Trophoblast cell (in vitro differentiated cells and primary cell): ENCODE results near the gene DAAM2.

Source experiments
- DNase-seq, 2 donors: peaks; one replicate each; pipeline ENCODE4 v3.0.0-alpha.2; 2016
- H2AFZ ChIP-seq: 2 replicates; pipeline ENCODE4 v1.6.1; 2013; ENCODE audit warnings: low read length, moderate library complexity, mild to moderate bottlenecking; ENCODE audit not compliant: insufficient read depth, poor library complexity
- H2AK5ac ChIP-seq: 2 replicates; pipeline ENCODE4 v1.6.1; 2013; ENCODE audit warnings: mild to moderate bottlenecking, low read length
- H2BK120ac ChIP-seq: 2 replicates; pipeline ENCODE4 v1.6.1; 2013; ENCODE audit warnings: low read length, mild to moderate bottlenecking, moderate library complexity; ENCODE audit not compliant: insufficient read depth, poor library complexity
- H2BK12ac ChIP-seq: 2 replicates; pipeline ENCODE4 v1.6.1; 2013; ENCODE audit warnings: mild to moderate bottlenecking, low read length, moderate library complexity
- H2BK5ac ChIP-seq: 2 replicates; pipeline ENCODE4 v1.6.1; 2013; ENCODE audit warnings: low read length, low read depth, moderate library complexity, mild to moderate bottlenecking; ENCODE audit not compliant: poor library complexity
- H3K14ac ChIP-seq: 2 replicates; pipeline ENCODE4 v1.6.1; 2013; ENCODE audit warnings: mild to moderate bottlenecking, low read length
- H3K18ac ChIP-seq: 2 replicates; pipeline ENCODE4 v1.6.1; 2013; ENCODE audit warnings: mild to moderate bottlenecking, low read length
- H3K23ac ChIP-seq: 2 replicates; pipeline ENCODE4 v1.6.1; 2013; ENCODE audit warnings: low read length
- H3K27ac ChIP-seq: 2 replicates; pipeline ENCODE4 v1.5.1; 2013; ENCODE audit warnings: low read depth, mild to moderate bottlenecking, inconsistent platforms, low read length, moderate library complexity
- H3K27me3 ChIP-seq: 2 replicates; pipeline ENCODE4 v1.6.1; 2013; ENCODE audit warnings: inconsistent platforms, mild to moderate bottlenecking, low read length, moderate library complexity; ENCODE audit not compliant: insufficient read depth
- H3K36me3 ChIP-seq, 2 experiments: 1 replicate in 1 of 2; 2 replicates in 1 of 2; pipeline ENCODE4 v1.6.1; 2013; ENCODE audit warnings: low read length in 2 of 2, mild to moderate bottlenecking in 2 of 2, moderate library complexity in 1 of 2; ENCODE audit not compliant: insufficient read depth in 2 of 2, control insufficient read depth in 1 of 2
- H3K4ac ChIP-seq: 2 replicates; pipeline ENCODE4 v1.6.1; 2013; ENCODE audit warnings: low read depth, mild to moderate bottlenecking, low read length, moderate library complexity
- H3K4me1 ChIP-seq, 2 experiments: 1 replicate in 1 of 2; 2 replicates in 1 of 2; pipeline ENCODE4 v1.6.1; 2013; ENCODE audit warnings: low read length in 2 of 2, mild to moderate bottlenecking in 2 of 2, moderate library complexity in 1 of 2; ENCODE audit not compliant: insufficient read depth in 2 of 2, control insufficient read depth in 1 of 2
- H3K4me2 ChIP-seq: 2 replicates; pipeline ENCODE4 v1.6.1; 2013; ENCODE audit warnings: inconsistent platforms, mild to moderate bottlenecking, low read length, moderate library complexity
- H3K4me3 ChIP-seq: 2 replicates; pipeline ENCODE4 v1.5.1; 2013; ENCODE audit warnings: mild to moderate bottlenecking, low read depth, low read length, inconsistent platforms
- H3K79me1 ChIP-seq: one replicate; pipeline ENCODE4 v1.6.1; 2013; ENCODE audit warnings: low read length
- H3K79me2 ChIP-seq: 2 replicates; pipeline ENCODE4 v1.6.1; 2013; ENCODE audit warnings: low read length, mild to moderate bottlenecking; ENCODE audit not compliant: control insufficient read depth, insufficient read depth, poor library complexity
- H3K9ac ChIP-seq: 2 replicates; pipeline ENCODE4 v1.6.1; 2013; ENCODE audit warnings: mild to moderate bottlenecking, low read length
- H3K9me3 ChIP-seq: 2 replicates; pipeline ENCODE4 v1.6.1; 2013; ENCODE audit warnings: low read depth, mild to moderate bottlenecking, control low read depth, inconsistent platforms, low read length; ENCODE audit not compliant: insufficient read depth
- H4K12ac ChIP-seq: 2 replicates; pipeline ENCODE4 v1.6.1; 2013; ENCODE audit warnings: low read depth, mild to moderate bottlenecking, low read length, moderate library complexity
- H4K8ac ChIP-seq: 2 replicates; pipeline ENCODE4 v1.6.1; 2013; ENCODE audit warnings: low read depth, mild to moderate bottlenecking, low read length, moderate library complexity
- H4K91ac ChIP-seq: one replicate; pipeline ENCODE4 v1.6.1; 2013; ENCODE audit warnings: low read depth, mild to moderate bottlenecking, low read length, moderate library complexity
- WGBS: extraction: QIAGEN DNeasy Blood & Tissue Kit; methylation state at CpG from one replicate; pipeline ENCODE4 v1.1.7; 2013; ENCODE audit warnings: missing lambda C conversion rate; ENCODE audit not compliant: insufficient read length, insufficient coverage; ENCODE audit errors: extremely low coverage; 5-methylcytosine and 5-hydroxymethylcytosine counted together

Gene DAAM2

DNA sequence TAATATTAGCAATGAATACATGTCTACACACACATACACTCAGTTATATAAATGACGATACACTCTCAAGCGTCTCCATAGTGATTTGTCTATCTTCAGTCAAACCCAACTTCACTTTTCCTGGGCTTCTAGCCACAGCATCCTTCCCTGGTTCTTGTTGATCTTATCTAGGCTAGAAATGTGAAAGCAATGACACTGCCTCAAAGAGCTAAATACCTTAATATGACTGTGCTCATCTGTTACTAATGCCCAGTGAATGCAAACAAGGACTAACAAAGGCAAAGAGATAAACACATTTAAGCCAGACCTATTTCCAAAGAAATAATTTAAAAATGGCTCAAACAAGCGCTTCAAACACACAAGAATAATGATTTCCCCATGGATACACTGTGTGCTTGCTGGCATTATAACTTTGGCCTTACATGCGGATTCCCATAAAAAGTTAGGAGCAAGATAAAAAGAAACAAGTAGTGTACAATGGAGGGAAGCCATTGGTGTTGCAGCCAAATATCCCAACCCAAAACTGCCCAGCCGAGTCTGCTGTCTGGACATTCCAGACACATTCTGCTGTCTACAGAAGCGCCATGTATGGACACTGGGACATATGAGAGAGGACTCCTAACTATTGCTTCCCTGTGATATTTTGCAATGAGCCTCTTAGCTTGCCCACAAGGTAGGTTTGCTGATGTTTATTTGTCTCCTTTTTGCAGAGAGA, 19.5 kb upstream of the DAAM2 start:
- peaks cover 11% of the 10 kb centered on the region for H3K79me1 ChIP-seq
- no peak overlapping the region for H2AK5ac ChIP-seq
- H3K14ac ChIP-seq, result no peak overlapping the region
- H3K27me3 ChIP-seq, result no peaks in the 10 kb centered on the region
- peak overlapping the region; percentile 60 for H4K91ac ChIP-seq
- H3K4me2 ChIP-seq, result peak overlapping the region; percentile 37
- H3K27ac ChIP-seq, result peak overlapping the region; percentile 84
- H4K8ac ChIP-seq, result no peak overlapping the region
- no peak overlapping the region for H3K4me3 ChIP-seq
- no peak overlapping the region for H2BK12ac ChIP-seq
- H2BK5ac ChIP-seq, result peak overlapping the region; percentile 60
- H3K23ac ChIP-seq, result no peak overlapping the region
- H3K18ac ChIP-seq, result no peak overlapping the region
- H3K9ac ChIP-seq, result no peak overlapping the region
- no peak overlapping the region for H4K12ac ChIP-seq
- H3K9me3 ChIP-seq, result peaks cover 1% of the 10 kb centered on the region
- H2BK120ac ChIP-seq, result peak overlapping the region; percentile 79
- no peak overlapping the region for H2AFZ ChIP-seq
- no CpG with 5 or more reads among the region's 6 CpGs for WGBS
- peak; percentile 51 to 83 for DNase-seq
- H3K36me3 ChIP-seq, result no peaks in the 10 kb centered on the region
- H3K4me1 ChIP-seq, result peaks cover 13 to 25% of the 10 kb centered on the region in 2 experiments
- no peaks in the 10 kb centered on the region for H3K79me2 ChIP-seq
- H3K4ac ChIP-seq, result no peak overlapping the region

DNA sequence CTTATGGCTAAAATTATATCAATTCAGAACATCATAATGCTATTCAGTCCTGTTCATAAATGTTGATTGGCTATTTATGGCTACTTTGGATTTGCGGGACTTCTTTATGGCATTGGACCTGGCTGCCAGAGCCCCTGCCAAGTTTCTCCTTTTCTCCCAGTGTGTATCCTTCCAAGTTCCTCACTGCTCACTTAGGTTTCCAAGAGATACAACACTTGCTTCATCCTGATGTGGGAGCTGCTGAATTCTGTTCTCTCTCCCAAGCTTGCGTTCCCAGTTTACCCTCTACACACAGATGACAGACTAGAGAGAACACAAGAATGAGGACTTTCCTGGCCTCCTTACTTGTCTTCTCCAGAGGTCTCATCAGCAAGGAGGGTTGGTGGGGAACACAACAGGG, 18.4 kb upstream of the DAAM2 start:
- Histone ChIP-seq H2BK12ac (peak overlapping the region; percentile 21), H4K91ac (peak overlapping the region; percentile 60), H3K4me3 (no peak overlapping the region), H3K79me2 (no peaks in the 10 kb centered on the region), H3K4me1 (peaks cover 14 to 27% of the 10 kb centered on the region in 2 experiments), H3K4me2 (no peak overlapping the region), H4K12ac (no peak overlapping the region), H3K18ac (no peak overlapping the region), H3K23ac (no peak overlapping the region), H3K36me3 (no peaks in the 10 kb centered on the region), H3K9me3 (peaks cover 1% of the 10 kb centered on the region), H3K27ac (peak overlapping the region; percentile 14), H3K9ac (no peak overlapping the region), H3K14ac (no peak overlapping the region), H4K8ac (no peak overlapping the region), H2AK5ac (peak overlapping the region; percentile 54), H3K79me1 (peaks cover 11% of the 10 kb centered on the region), H2AFZ (no peak overlapping the region), H3K27me3 (no peaks in the 10 kb centered on the region), H2BK5ac (no peak overlapping the region), H2BK120ac (peak overlapping the region; percentile 49), H3K4ac (no peak overlapping the region)
- no peak for DNase-seq
- no CpG with 5 or more reads among the region's 2 CpGs for WGBS

DNA sequence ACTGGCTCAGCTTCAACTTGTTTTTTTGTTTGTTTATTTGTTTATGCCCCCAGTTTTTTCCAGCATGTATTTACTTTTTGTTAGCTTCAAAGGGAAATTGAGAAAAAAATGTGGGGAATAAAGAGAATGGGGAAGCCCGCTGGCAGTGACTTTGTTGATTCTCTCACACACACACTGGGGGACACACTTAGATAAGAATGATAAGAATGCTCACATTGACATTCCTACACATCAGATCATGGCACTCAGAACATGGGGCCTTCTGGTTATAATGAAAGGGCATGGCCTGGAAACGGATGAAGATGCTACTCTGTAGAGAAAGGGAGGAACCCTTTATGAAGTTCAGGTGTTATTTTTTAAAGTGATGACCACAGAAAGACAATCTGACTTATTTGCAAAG, 15.6 kb upstream of the DAAM2 start:
- WGBS, result no CpG with 5 or more reads among the region's 2 CpGs

DNA sequence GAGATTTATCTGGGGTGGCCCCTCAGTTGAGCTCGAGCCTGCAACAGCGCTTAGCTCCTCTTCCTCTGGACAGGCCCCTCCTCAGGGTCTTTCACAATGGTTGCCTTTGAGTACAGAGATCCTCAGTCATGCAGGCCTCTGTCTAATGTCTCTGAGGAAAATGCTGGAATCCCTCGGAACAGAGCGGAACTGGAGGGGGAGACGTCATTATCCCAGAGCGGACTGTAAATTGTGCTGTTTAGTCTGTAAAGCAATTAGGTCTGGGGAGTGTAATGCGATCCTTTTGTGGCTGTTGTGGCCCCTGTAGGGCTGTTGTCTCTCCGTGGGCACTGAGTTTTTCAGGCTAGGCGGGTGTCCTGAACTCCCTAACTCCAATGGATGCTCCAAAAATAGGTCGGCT, 15.0 kb upstream of the DAAM2 start:
- Histone ChIP-seq H3K4me2 (no peak overlapping the region), H3K18ac (no peak overlapping the region), H2BK120ac (no peak overlapping the region), H4K12ac (no peak overlapping the region), H2AK5ac (no peak overlapping the region), H3K14ac (no peak overlapping the region), H3K9me3 (peaks cover 1% of the 10 kb centered on the region), H2BK5ac (no peak overlapping the region), H3K4me3 (no peak overlapping the region), H4K8ac (no peak overlapping the region), H3K23ac (no peak overlapping the region), H4K91ac (no peak overlapping the region), H2AFZ (no peak overlapping the region), H3K36me3 (no peaks in the 10 kb centered on the region), H3K79me1 (peaks cover 9% of the 10 kb centered on the region), H3K4me1 (peaks cover 14 to 25% of the 10 kb centered on the region in 2 experiments), H3K4ac (no peak overlapping the region), H3K9ac (no peak overlapping the region), H3K27me3 (no peaks in the 10 kb centered on the region), H3K27ac (peak overlapping the region; percentile 24), H2BK12ac (no peak overlapping the region), H3K79me2 (no peaks in the 10 kb centered on the region)
- WGBS, result no CpG with 5 or more reads among the region's 10 CpGs
- DNase-seq, result no peak

More for the DNA sequence above, 15.6 kb upstream of the DAAM2 start:
- Histone ChIP-seq H2AK5ac (no peak overlapping the region), H2AFZ (no peak overlapping the region), H3K36me3 (no peaks in the 10 kb centered on the region), H3K9me3 (peaks cover 1% of the 10 kb centered on the region), H3K9ac (no peak overlapping the region), H2BK120ac (no peak overlapping the region), H3K14ac (no peak overlapping the region), H3K4me2 (no peak overlapping the region), H3K4me1 (peaks cover 14 to 27% of the 10 kb centered on the region in 2 experiments), H2BK5ac (no peak overlapping the region), H3K27me3 (no peaks in the 10 kb centered on the region), H4K8ac (no peak overlapping the region), H3K79me1 (peaks cover 11% of the 10 kb centered on the region), H4K12ac (no peak overlapping the region), H3K27ac (no peak overlapping the region), H3K79me2 (no peaks in the 10 kb centered on the region), H3K23ac (no peak overlapping the region), H4K91ac (no peak overlapping the region), H3K18ac (no peak overlapping the region), H2BK12ac (no peak overlapping the region), H3K4ac (no peak overlapping the region), H3K4me3 (no peak overlapping the region)
- no peak for DNase-seq
